ENCODE results near the gene STPG1. TPM values are rescaled to one million over a fixed set of nuclear protein-coding genes. Genes with fewer than 3 reads are reported as not detected.

Gene STPG1
- polyA plus RNA-seq, 2 of the 4 experiments (the other 2 are of a cell fraction), result 4.4 to 9.7 TPM

DNA sequence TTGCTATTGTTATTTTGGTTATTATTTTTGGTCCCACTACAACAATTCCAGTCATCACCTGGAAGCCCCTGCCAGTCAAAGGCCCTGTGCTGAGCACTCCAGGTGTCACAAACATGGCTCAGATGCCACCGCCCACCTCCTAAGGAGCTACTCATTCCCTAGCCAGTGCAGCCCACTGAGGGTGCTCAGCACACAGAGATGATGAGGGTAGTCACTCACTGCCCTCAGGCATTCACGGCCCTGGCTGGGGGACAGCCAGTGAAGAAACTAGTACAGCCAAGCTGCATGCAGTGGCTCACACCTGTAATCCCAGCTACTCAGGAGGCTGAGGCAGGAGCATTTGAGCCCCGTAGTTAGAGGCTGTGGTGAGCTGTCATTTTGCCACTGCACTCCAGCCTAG is 44.3 kb upstream of the STPG1 start:
- no peaks in the 10 kb centered on the region for H3K4me1 ChIP-seq
- H3K27ac ChIP-seq, result no peak overlapping the region
- no peaks in the 10 kb centered on the region for H3K9me3 ChIP-seq
- CTCF ChIA-PET, result no interaction called here
- POLR2A ChIA-PET, result no interaction called here
- WGBS (ENCODE audit: missing lambda C conversion rate), result 76% methylated on average over 2 of the region's 3 CpGs
- ATAC-seq (no peak), FAIRE-seq (no peak), DNase-seq (ENCODE audit: low read depth in 1 of 2, low spot score in 1 of 2) (no peak)
- TF ChIP-seq CHD4 (IDR thresholded peaks at IDR 0.05; ENCODE audit: borderline replicate concordance), result no peak
- no peak for TF ChIP-seq USF2 (IDR thresholded peaks at IDR 0.05)
- no peak for TF ChIP-seq PHF8 (IDR thresholded peaks at IDR 0.05; ENCODE audit: borderline replicate concordance, low read depth)
- no peak for TF ChIP-seq EHF (CRISPR knock-in tag; IDR thresholded peaks at IDR 0.05)
- no peak for TF ChIP-seq FOSB (CRISPR knock-in tag; IDR thresholded peaks at IDR 0.05)
- TF ChIP-seq MAFK (IDR thresholded peaks at IDR 0.05; ENCODE audit: partially characterized antibody), result no peak
- no peak for TF ChIP-seq HDAC2 (IDR thresholded peaks at IDR 0.05)
- no peak for TF ChIP-seq TP53 (CRISPR knock-in tag; IDR thresholded peaks at IDR 0.05)
- TF ChIP-seq HEYL (CRISPR knock-in tag; IDR thresholded peaks at IDR 0.05), result no peak
- no peak for TF ChIP-seq EHMT2 (IDR thresholded peaks at IDR 0.05; ENCODE audit: low read depth)
- no peak overlapping the region for H3K4me2 ChIP-seq
- H3K4me3 ChIP-seq, result no peak overlapping the region

GRCh38 chr1:24455272-24455671 is 41.7 kb upstream of the STPG1 start:
- H3K4me2 ChIP-seq, result no peak overlapping the region
- ATAC-seq (no peak), DNase-seq (ENCODE audit: low read depth in 1 of 2, low spot score in 1 of 2) (no peak), FAIRE-seq (no peak)
- H3K27ac ChIP-seq, result no peak overlapping the region
- ChIA-PET CTCF (no interaction called here), POLR2A (no interaction called here)
- no peaks in the 10 kb centered on the region for H3K9me3 ChIP-seq
- H3K4me1 ChIP-seq, result no peaks in the 10 kb centered on the region
- TF ChIP-seq MAFK (IDR thresholded peaks at IDR 0.05; ENCODE audit: partially characterized antibody) (no peak), USF2 (IDR thresholded peaks at IDR 0.05) (no peak), RNF2 (IDR thresholded peaks at IDR 0.05; ENCODE audit: borderline replicate concordance, low read depth) (no peak), NFE2L2 (conservative IDR thresholded peaks at IDR 0.05; ENCODE audit: low read length) (no peak)
- no peak overlapping the region for H3K4me3 ChIP-seq
- 95% methylated on average over 5 of the region's 5 CpGs for WGBS (ENCODE audit: missing lambda C conversion rate)

GRCh38 chr1:24454673-24455072 is 41.1 kb upstream of the STPG1 start:
- no peak overlapping the region for H3K27ac ChIP-seq
- no peak for TF ChIP-seq ZC3H11A (IDR thresholded peaks at IDR 0.05)
- no peak for TF ChIP-seq FOSL2 (IDR thresholded peaks at IDR 0.05)
- TF ChIP-seq FOSL2 (CRISPR knock-in tag; IDR thresholded peaks at IDR 0.05), result no peak
- no peak for TF ChIP-seq POLR2A (IDR thresholded peaks at IDR 0.05; ENCODE audit: low read length)
- TF ChIP-seq RCOR1 (IDR thresholded peaks at IDR 0.05; ENCODE audit: low read depth, low read length), result no peak
- TF ChIP-seq, protein P1, sequence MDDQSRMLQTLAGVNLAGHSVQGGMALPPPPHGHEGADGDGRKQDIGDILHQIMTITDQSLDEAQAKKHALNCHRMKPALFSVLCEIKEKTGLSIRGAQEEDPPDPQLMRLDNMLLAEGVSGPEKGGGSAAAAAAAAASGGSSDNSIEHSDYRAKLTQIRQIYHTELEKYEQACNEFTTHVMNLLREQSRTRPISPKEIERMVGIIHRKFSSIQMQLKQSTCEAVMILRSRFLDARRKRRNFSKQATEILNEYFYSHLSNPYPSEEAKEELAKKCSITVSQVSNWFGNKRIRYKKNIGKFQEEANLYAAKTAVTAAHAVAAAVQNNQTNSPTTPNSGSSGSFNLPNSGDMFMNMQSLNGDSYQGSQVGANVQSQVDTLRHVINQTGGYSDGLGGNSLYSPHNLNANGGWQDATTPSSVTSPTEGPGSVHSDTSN (IDR thresholded peaks at IDR 0.05), result no peak
- no peak for TF ChIP-seq RNF2 (IDR thresholded peaks at IDR 0.05; ENCODE audit: borderline replicate concordance, low read depth)
- TF ChIP-seq FOXS1 (CRISPR knock-in tag; IDR thresholded peaks at IDR 0.05), result no peak
- no peak for TF ChIP-seq CHD2 (IDR thresholded peaks at IDR 0.05; ENCODE audit: low read length, partially characterized antibody)
- TF ChIP-seq, protein P2, sequence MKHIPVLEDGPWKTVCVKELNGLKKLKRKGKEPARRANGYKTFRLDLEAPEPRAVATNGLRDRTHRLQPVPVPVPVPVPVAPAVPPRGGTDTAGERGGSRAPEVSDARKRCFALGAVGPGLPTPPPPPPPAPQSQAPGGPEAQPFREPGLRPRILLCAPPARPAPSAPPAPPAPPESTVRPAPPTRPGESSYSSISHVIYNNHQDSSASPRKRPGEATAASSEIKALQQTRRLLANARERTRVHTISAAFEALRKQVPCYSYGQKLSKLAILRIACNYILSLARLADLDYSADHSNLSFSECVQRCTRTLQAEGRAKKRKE (CRISPR knock-in tag; IDR thresholded peaks at IDR 0.05; ENCODE audit: low read depth), result no peak
- TF ChIP-seq NPAS2 (CRISPR knock-in tag; IDR thresholded peaks at IDR 0.05; ENCODE audit: borderline replicate concordance), result no peak
- no peak for TF ChIP-seq CHD4 (IDR thresholded peaks at IDR 0.05; ENCODE audit: borderline replicate concordance)
- TF ChIP-seq KDM1A (IDR thresholded peaks at IDR 0.05; ENCODE audit: low read depth), result no peak
- ChIA-PET CTCF (no interaction called here), POLR2A (no interaction called here)
- ATAC-seq (no peak), FAIRE-seq (no peak), DNase-seq (ENCODE audit: low read depth in 1 of 2, low spot score in 1 of 2) (no peak)
- no peak overlapping the region for H3K4me2 ChIP-seq
- no peaks in the 10 kb centered on the region for H3K9me3 ChIP-seq
- no peaks in the 10 kb centered on the region for H3K4me1 ChIP-seq
- no peak overlapping the region for H3K4me3 ChIP-seq
- 73% methylated on average over 5 of the region's 5 CpGs for WGBS (ENCODE audit: missing lambda C conversion rate)

Data from A549 (cell line).